Fibroblast of upper back skin (primary cell): ENCODE measurements around the gene KRTAP26-1.

Experiments used
- DNase-seq: peaks from one replicate; pipeline ENCODE4 v3.0.0-alpha.2; 2013

Gene KRTAP26-1

GRCh38 chr21:30269803-30270530, 50.1 kb downstream of the KRTAP26-1 start:
- no peak for DNase-seq
